Gastrocnemius medialis (tissue), 4 donors: ENCODE data around the gene PGLYRP3.

Source experiments
- POLR2A ChIP-seq, 2 donors: fragments of 450-650 bp; IDR thresholded peaks; one replicate each; pipeline ENCODE4 v1.6.1; 2017; ENCODE audit warnings: antibody characterized with exemption in 2 of 2, mild to moderate bottlenecking in 2 of 2, moderate library complexity in 2 of 2
- TF ChIP-seq, protein P1 (sequence below), 5 experiments: fragments of 450-650 bp in 3 of 5; fragments of 200-600 bp in 2 of 5; sonication (generic) in 2 of 5; IDR thresholded peaks in 4 of 5; conservative IDR thresholded peaks in 1 of 5; 1 replicate in 4 of 5; 2 replicates in 1 of 5; pipeline ENCODE4 v1.5.1; 2016 to 2019; ENCODE audit warnings: antibody characterized with exemption in 5 of 5, mild to moderate bottlenecking in 3 of 5, moderate library complexity in 3 of 5

DNA sequence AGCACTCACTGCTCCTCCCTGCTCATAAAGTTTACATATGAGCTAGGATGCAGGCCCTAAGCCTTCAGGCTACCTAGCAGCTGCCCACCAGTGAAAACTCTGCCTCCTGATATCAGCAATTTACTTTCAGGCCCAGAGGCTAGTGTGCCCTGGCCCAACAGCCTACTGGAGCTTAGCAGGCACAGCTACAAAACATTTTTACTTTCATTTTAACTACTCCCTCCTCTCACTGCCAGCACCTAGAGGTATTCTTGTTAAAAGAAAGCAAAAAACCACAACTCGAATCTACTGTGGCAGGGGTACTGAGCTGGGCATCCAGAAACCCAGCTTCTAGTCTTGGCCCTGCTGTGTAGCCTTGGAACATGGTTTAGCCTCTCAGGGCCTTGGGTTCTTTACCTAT is 59.1 kb downstream of the PGLYRP3 start:
- no peak for TF ChIP-seq POLR2A (IDR thresholded peaks at IDR 0.05)
- TF ChIP-seq, protein P1, sequence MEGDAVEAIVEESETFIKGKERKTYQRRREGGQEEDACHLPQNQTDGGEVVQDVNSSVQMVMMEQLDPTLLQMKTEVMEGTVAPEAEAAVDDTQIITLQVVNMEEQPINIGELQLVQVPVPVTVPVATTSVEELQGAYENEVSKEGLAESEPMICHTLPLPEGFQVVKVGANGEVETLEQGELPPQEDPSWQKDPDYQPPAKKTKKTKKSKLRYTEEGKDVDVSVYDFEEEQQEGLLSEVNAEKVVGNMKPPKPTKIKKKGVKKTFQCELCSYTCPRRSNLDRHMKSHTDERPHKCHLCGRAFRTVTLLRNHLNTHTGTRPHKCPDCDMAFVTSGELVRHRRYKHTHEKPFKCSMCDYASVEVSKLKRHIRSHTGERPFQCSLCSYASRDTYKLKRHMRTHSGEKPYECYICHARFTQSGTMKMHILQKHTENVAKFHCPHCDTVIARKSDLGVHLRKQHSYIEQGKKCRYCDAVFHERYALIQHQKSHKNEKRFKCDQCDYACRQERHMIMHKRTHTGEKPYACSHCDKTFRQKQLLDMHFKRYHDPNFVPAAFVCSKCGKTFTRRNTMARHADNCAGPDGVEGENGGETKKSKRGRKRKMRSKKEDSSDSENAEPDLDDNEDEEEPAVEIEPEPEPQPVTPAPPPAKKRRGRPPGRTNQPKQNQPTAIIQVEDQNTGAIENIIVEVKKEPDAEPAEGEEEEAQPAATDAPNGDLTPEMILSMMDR (IDR thresholded peaks at IDR 0.05 in 4 of 5, conservative IDR thresholded peaks at IDR 0.05 in 1 of 5), result no peak
